HG03159 (cell line): Measurements from ENCODE around the gene RGN.
A peak's percentile ranks its signal among the peaks of the same experiment; 100 is the strongest.
"Not testable (repeated sequence)": the region's sequence is repeated elsewhere in the genome, so short reads cannot be mapped to it uniquely, and the experiment has no call there.

Experiments
- ATAC-seq: cut with Tn5 transposase; IDR thresholded peaks from one replicate; pipeline ENCODE4 v1.9.1; 2021; ENCODE audit warnings: mild to moderate bottlenecking, moderate library complexity; ENCODE audit not compliant: unreplicated experiment

RGN gene

DNA sequence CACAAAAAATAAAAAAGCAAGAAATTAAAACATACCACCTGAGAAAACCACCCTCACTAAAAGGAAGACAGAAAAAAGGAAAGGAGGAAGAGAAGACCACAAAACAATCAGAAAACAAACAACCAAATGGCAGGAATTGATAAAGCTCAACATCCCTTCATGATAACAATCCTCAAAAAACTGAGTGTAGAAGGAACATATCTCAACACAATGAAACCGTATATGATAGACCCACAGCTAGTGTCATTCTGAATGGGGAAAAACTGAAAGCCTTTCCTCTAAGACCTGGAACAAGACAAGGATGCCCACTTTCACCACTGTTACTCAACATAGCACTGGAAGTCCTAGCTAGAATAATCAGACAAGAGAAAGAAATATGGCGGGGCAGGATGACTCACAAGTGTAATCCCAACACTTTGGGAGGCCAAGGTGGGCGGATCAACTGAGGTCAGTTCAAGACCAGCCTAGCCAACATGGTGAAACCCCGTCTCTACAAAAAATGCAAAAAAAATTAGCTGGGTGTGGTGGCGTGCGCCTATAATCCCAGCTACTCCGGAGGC, 38.4 kb downstream of the RGN start:
- not testable (repeated sequence) for ATAC-seq

DNA sequence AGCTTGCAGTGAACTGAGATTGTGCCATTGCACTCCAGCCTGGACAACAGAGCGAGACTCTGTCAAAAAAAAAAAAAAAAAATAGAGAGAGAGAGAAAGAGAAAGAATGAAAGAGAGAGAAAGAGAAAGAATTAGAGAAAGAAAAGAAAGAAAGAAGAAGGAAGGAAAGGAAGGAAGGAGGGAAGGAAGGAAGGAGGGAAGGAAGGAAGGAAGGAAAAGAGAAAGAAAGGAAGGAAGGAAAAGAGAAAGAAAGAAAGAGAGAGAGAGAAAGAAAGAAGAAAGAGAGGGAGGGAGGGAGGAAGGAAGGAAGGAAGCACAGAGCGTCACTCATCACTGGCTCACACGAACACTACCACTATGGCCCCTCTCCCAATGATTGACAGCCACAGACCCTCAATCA, 46.2 kb downstream of the RGN start:
- not testable (repeated sequence) for ATAC-seq

- peak; percentile 96 for ATAC-seq
Observed at GRCh38 chrX:47129157-47129898, 51.1 kb downstream of the RGN start.

- no peak for ATAC-seq
Observed at GRCh38 chrX:47129899-47130358, 51.7 kb downstream of the RGN start.

GRCh38 chrX:47133493-47133892, 55.2 kb downstream of the RGN start:
- no peak for ATAC-seq

- not testable (repeated sequence) for ATAC-seq
Observed at GRCh38 chrX:47135650-47136049, 57.4 kb downstream of the RGN start.

DNA sequence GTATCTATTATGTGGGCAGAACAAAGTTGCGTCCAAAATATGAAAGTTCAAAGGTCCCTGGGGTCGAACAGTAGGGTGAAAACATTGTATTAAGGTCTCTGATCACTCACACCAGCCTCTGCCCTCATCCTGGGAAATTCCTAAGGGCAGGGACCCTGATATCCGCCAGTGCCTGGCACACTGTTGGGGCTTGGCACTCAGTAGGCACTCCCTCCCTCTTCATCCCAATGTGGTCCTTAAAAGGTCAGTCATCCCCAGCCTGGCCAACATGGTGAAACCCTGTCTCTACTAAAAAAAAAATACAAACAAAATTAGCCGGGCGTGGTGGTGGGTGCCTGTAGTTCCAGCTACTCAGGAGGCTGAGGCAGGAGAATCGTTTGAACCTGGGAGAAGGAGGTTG, 59.9 kb downstream of the RGN start:
- ATAC-seq = no peak
